Measurements from ENCODE around the gene CABCOCO1. TPM values are rescaled to one million over a fixed set of nuclear protein-coding genes. Genes with fewer than 3 reads are reported as not detected.

CABCOCO1 gene
- total and polyA plus RNA-seq, 10 of the 15 experiments (the other 5 are each of a cell fraction or from before 2014, with no cell fraction given), result not detected

GRCh38 chr10:61761825-61762217 lies 99.1 kb downstream of the CABCOCO1 start:
- WGBS (ENCODE audit: insufficient coverage, insufficient replicate concordance, low lambda C conversion rate, missing lambda C conversion rate), result 32% methylated on average over 3 of the region's 3 CpGs
- no peak overlapping the region for H3K4me3 ChIP-seq
- intact Hi-C loops (cut with micrococcal nuclease; ENCODE audit: unreplicated experiment), result no loop called here
- no peaks in the 10 kb centered on the region for H3K4me1 ChIP-seq (ENCODE audit: control insufficient read depth, insufficient read depth, low read length)
- no peaks in the 10 kb centered on the region for H3K79me2 ChIP-seq (ENCODE audit: control insufficient read depth, insufficient read depth, low read length)
- H4K20me1 ChIP-seq (ENCODE audit: control insufficient read depth, insufficient read depth), result no peaks in the 10 kb centered on the region
- H3K9ac ChIP-seq (ENCODE audit: control insufficient read depth, insufficient read depth, low read length), result no peak overlapping the region
- no peaks in the 10 kb centered on the region for H3K9me3 ChIP-seq (replicated peaks; ENCODE audit: control insufficient read depth, insufficient read depth, low read length)
- no peaks in the 10 kb centered on the region for H3K36me3 ChIP-seq (ENCODE audit: control insufficient read depth in 2 of 2, insufficient read depth in 2 of 2, low read length in 1 of 2)
- H3K4me2 ChIP-seq (ENCODE audit: control insufficient read depth, insufficient read depth), result no peak overlapping the region
- H2AFZ ChIP-seq (ENCODE audit: control insufficient read depth, low read depth, low read length), result no peak overlapping the region
- no TSS peak for BruUV-seq (replicated peaks)
- FAIRE-seq (no peak), ATAC-seq (no peak), DNase-seq (ENCODE audit: low read depth, low spot score) (no peak)
- TF ChIP-seq RCOR1 (conservative IDR thresholded peaks at IDR 0.05; ENCODE audit: low read depth, low read length), result no peak
- TF ChIP-seq SPI1 (IDR thresholded peaks at IDR 0.05; ENCODE audit: borderline replicate concordance, insufficient read depth, low read depth, low read length), result no peak
- no peak for TF ChIP-seq KAT2A (conservative IDR thresholded peaks at IDR 0.05; ENCODE audit: control insufficient read depth, low read depth, low read length)
- no peak for TF ChIP-seq TBL1XR1 (IDR thresholded peaks at IDR 0.05; ENCODE audit: low read depth, low read length)
- no peak for TF ChIP-seq ZZZ3 (IDR thresholded peaks at IDR 0.05; ENCODE audit: control insufficient read depth, insufficient read length, low read depth)
- TF ChIP-seq RAD21 (IDR thresholded peaks at IDR 0.05; ENCODE audit: insufficient read depth, low read depth, low read length), result no peak
- ChIA-PET SMC1A (ENCODE audit: uncharacterized antibody, unreplicated experiment) (interaction anchor here (0.6 to 0.9 kb wide), 2 partner anchors 11 to 335 kb away, joined by 3 to 4 read pairs; no protein-coding TSS in a partner anchor), CTCF (interaction anchor here (0.7 to 1.6 kb wide), 2 partner anchors 10 to 483 kb away, joined by 4 to 10 read pairs; no protein-coding TSS in a partner anchor), RAD21 (ENCODE audit: unreplicated experiment) (interaction anchor here (1.0 kb wide), 1 partner anchor 11 kb away, joined by 4 read pairs; no protein-coding TSS in a partner anchor), POLR2A (no interaction called here)
- no peaks in the 10 kb centered on the region for H3K27me3 ChIP-seq (replicated peaks in 1 of 2; ENCODE audit: control insufficient read depth in 2 of 2, insufficient read depth in 2 of 2, low read length in 1 of 2)
- no peak overlapping the region for H3K27ac ChIP-seq (ENCODE audit: control insufficient read depth, insufficient read depth)
- in situ Hi-C loops (cut with MboI), result no loop called here

GRCh38 chr10:61763778-61764177 lies 101.0 kb downstream of the CABCOCO1 start:
- Histone ChIP-seq H3K4me3 (no peak overlapping the region), H2AFZ (ENCODE audit: control insufficient read depth, low read depth, low read length) (no peak overlapping the region), H3K27me3 (replicated peaks in 1 of 2; ENCODE audit: control insufficient read depth in 2 of 2, insufficient read depth in 2 of 2, low read length in 1 of 2) (no peaks in the 10 kb centered on the region), H3K27ac (ENCODE audit: control insufficient read depth, insufficient read depth) (no peak overlapping the region), H3K79me2 (ENCODE audit: control insufficient read depth, insufficient read depth, low read length) (no peaks in the 10 kb centered on the region), H3K4me1 (ENCODE audit: control insufficient read depth, insufficient read depth, low read length) (no peaks in the 10 kb centered on the region), H4K20me1 (ENCODE audit: control insufficient read depth, insufficient read depth) (no peaks in the 10 kb centered on the region), H3K4me2 (ENCODE audit: control insufficient read depth, insufficient read depth) (no peak overlapping the region), H3K36me3 (ENCODE audit: control insufficient read depth in 2 of 2, insufficient read depth in 2 of 2, low read length in 1 of 2) (no peaks in the 10 kb centered on the region), H3K9me3 (replicated peaks; ENCODE audit: control insufficient read depth, insufficient read depth, low read length) (no peaks in the 10 kb centered on the region), H3K9ac (ENCODE audit: control insufficient read depth, insufficient read depth, low read length) (no peak overlapping the region)
- intact Hi-C loops (cut with micrococcal nuclease; ENCODE audit: unreplicated experiment) (no loop called here), in situ Hi-C loops (cut with MboI) (no loop called here)
- FAIRE-seq, result no peak
- ChIA-PET RAD21 (ENCODE audit: unreplicated experiment) (no interaction called here), POLR2A (no interaction called here), CTCF (interaction anchor here (1.2 kb wide), 1 partner anchor 13 kb away, joined by 3 read pairs; no protein-coding TSS in a partner anchor), SMC1A (ENCODE audit: uncharacterized antibody, unreplicated experiment) (interaction anchor here (0.7 kb wide), 1 partner anchor 14 kb away, joined by 3 read pairs; no protein-coding TSS in a partner anchor)
- BruUV-seq (replicated peaks), result no TSS peak
- no peak for DNase-seq (ENCODE audit: low read depth, low spot score)
- WGBS (ENCODE audit: insufficient coverage, insufficient replicate concordance, low lambda C conversion rate, missing lambda C conversion rate), result 91% methylated on average over 3 of the region's 3 CpGs
- TF ChIP-seq ZNF217 (IDR thresholded peaks at IDR 0.05) (no peak), ATF2 (IDR thresholded peaks at IDR 0.05; ENCODE audit: low read length) (no peak), ZNF274 (IDR thresholded peaks at IDR 0.05; ENCODE audit: insufficient read depth, insufficient read length) (no peak), GABPA (IDR thresholded peaks at IDR 0.05; ENCODE audit: low read depth) (no peak), KAT2A (conservative IDR thresholded peaks at IDR 0.05; ENCODE audit: control insufficient read depth, low read depth, low read length) (no peak), CREB1 (IDR thresholded peaks at IDR 0.05; ENCODE audit: low read depth) (no peak), MTA3 (IDR thresholded peaks at IDR 0.05; ENCODE audit: borderline replicate concordance, low read length) (no peak), ATF7 (IDR thresholded peaks at IDR 0.05; ENCODE audit: low read depth) (no peak), YY1 (IDR thresholded peaks at IDR 0.05; ENCODE audit: low read depth, low read length) (no peak), HSF1 (IDR thresholded peaks at IDR 0.05; ENCODE audit: low read depth, low read length) (no peak), SIX5 (IDR thresholded peaks at IDR 0.05; ENCODE audit: low read depth, low read length, severe bottlenecking) (no peak), ZNF384 (IDR thresholded peaks at IDR 0.05; ENCODE audit: borderline replicate concordance, low read depth, low read length) (no peak)
- no peak for ATAC-seq
